Measurements from ENCODE around the gene TEX2. TPM values are rescaled to one million over a fixed set of nuclear protein-coding genes. Genes with fewer than 3 reads are reported as not detected.

The TEX2 gene
- total and polyA plus RNA-seq, 2 donors (not counting 1 experiment from before 2014, with no cell fraction given), result 4.0 to 7.6 TPM

DNA sequence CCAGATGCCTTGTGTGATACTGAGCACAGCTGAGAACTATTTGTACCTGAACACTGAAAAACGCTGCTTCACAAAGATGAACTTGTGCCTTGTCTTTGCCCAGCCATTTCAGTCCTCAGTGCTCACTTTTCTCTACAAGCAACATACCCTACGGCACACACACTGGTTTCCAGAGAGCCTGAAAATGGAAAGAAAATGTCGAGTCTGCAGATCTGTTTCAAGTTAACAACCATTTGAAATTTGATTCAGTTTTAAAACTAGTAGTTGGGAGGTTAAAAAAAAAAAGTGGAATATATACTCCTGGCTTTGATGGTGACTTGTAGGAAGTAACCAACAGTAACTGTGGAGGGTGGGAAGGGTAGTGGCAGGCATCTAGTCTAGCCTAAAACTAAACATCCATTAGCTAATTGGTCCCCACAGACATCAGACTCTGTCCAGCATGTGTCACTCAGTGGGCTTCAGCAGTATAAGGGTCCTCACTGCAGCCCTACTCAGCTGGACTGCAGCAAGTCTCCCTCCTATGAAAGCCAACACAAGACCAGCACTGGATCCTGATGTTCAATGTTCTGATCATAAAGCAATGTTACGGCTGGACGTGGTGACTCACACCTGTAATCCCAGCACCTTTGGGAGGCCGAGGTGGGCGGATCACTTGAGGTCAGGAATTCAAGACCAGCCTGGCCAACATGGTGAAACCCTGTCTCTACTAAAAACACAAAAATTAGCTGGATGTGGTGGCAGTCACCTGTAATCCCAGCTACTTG lies 160.3 kb downstream of the TEX2 start:
- CTCF ChIA-PET, result interaction anchor here (1.1 kb wide), 2 partner anchors 12 to 13 kb away, joined by 3 read pairs; no protein-coding TSS in a partner anchor
- WGBS (ENCODE audit: insufficient coverage), result 97% methylated on average over 5 of the region's 7 CpGs
- Histone ChIP-seq H3K79me2 (ENCODE audit: control insufficient read depth, insufficient read depth, low read length) (no peaks in the 10 kb centered on the region), H4K20me1 (ENCODE audit: control insufficient read depth, insufficient read depth, low read length, poor library complexity, severe bottlenecking) (no peaks in the 10 kb centered on the region), H2AFZ (ENCODE audit: insufficient read depth, low read depth, low read length, poor library complexity, severe bottlenecking) (no peak overlapping the region), H3K27ac (ENCODE audit: low read length in 2 of 2) (no peak overlapping the region), H3K9ac (ENCODE audit: low read length) (no peak overlapping the region), H3K9me3 (ENCODE audit: control extremely low read depth in 1 of 3, control insufficient read depth in 2 of 3, insufficient read depth in 1 of 3, low read length in 2 of 3) (no peaks in the 10 kb centered on the region), H3K4me1 (ENCODE audit: control insufficient read depth in 2 of 2, insufficient read depth in 2 of 2, low read length in 2 of 2) (no peaks in the 10 kb centered on the region), H3K4me3 (ENCODE audit: control extremely low read depth in 1 of 5, extremely low read depth in 1 of 5, insufficient read depth in 1 of 5, low read depth in 2 of 5, low read length in 4 of 5) (no peak overlapping the region), H3K27me3 (replicated peaks in 1 of 4; ENCODE audit: control extremely low read depth in 1 of 4, control insufficient read depth in 3 of 4, insufficient read depth in 4 of 4, low read length in 3 of 4) (no peaks in the 10 kb centered on the region), H3K4me2 (replicated peaks; ENCODE audit: low read depth, low read length, poor library complexity, severe bottlenecking) (no peak overlapping the region), H3K36me3 (replicated peaks in 1 of 2; ENCODE audit: control extremely low read depth in 1 of 2, control insufficient read depth in 1 of 2, extremely low read depth in 1 of 2, insufficient read depth in 2 of 2, low read length in 1 of 2) (no peaks in the 10 kb centered on the region)
- Mint-ChIP-seq H3K27ac (no peak overlapping the region), H3K9me3 (ENCODE audit: insufficient read depth) (no peaks in the 10 kb centered on the region), H3K27me3 (no peaks in the 10 kb centered on the region), H3K4me3 (no peak overlapping the region), H3K4me1 (no peaks in the 10 kb centered on the region)
- POLR2A ChIA-PET, result no interaction called here
- TF ChIP-seq CTCF (IDR thresholded peaks at IDR 0.05) (no peak), EZH2 (IDR thresholded peaks at IDR 0.05; ENCODE audit: borderline replicate concordance, insufficient read depth, low read depth, low read length, poor library complexity, severe bottlenecking) (no peak)
- intact Hi-C loops (cut with micrococcal nuclease), result no loop called here
- ATAC-seq (ENCODE audit: low read depth), result no peak
- no peak for DNase-seq

DNA sequence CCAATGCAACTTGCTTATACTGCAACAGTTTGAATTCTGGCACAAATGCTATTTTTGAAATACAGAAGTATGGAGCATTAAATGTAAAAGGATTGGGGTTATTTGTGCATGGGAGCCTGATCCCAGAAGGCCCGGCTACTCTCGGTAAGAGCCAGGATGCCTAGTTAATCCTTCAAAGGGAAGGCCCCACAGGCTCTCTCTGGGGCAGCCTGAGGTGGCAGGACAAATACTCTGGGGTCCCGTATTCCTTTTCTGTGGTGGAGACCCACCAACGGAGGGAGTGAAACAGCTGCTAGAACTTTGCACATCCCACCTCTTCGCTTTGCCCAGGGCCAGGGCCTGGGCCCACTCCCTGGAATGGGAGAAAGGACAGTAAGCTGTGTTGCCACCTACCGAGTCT lies 163.5 kb downstream of the TEX2 start:
- no peak for ATAC-seq (ENCODE audit: low read depth)
- Mint-ChIP-seq H3K4me1 (peaks cover 1% of the 10 kb centered on the region), H3K4me3 (no peak overlapping the region), H3K27ac (no peak overlapping the region), H3K9me3 (ENCODE audit: insufficient read depth) (no peaks in the 10 kb centered on the region), H3K27me3 (no peaks in the 10 kb centered on the region)
- Histone ChIP-seq H3K4me2 (replicated peaks; ENCODE audit: low read depth, low read length, poor library complexity, severe bottlenecking) (no peak overlapping the region), H3K9ac (ENCODE audit: low read length) (no peak overlapping the region), H2AFZ (ENCODE audit: insufficient read depth, low read depth, low read length, poor library complexity, severe bottlenecking) (no peak overlapping the region), H3K9me3 (ENCODE audit: control extremely low read depth in 1 of 3, control insufficient read depth in 2 of 3, insufficient read depth in 1 of 3, low read length in 2 of 3) (no peaks in the 10 kb centered on the region), H3K79me2 (ENCODE audit: control insufficient read depth, insufficient read depth, low read length) (no peaks in the 10 kb centered on the region), H3K27me3 (replicated peaks in 1 of 4; ENCODE audit: control extremely low read depth in 1 of 4, control insufficient read depth in 3 of 4, insufficient read depth in 4 of 4, low read length in 3 of 4) (no peaks in the 10 kb centered on the region), H3K4me1 (ENCODE audit: control insufficient read depth in 2 of 2, insufficient read depth in 2 of 2, low read length in 2 of 2) (no peaks in the 10 kb centered on the region), H3K4me3 (ENCODE audit: control extremely low read depth in 1 of 5, extremely low read depth in 1 of 5, insufficient read depth in 1 of 5, low read depth in 2 of 5, low read length in 4 of 5) (no peak overlapping the region), H4K20me1 (ENCODE audit: control insufficient read depth, insufficient read depth, low read length, poor library complexity, severe bottlenecking) (no peaks in the 10 kb centered on the region), H3K36me3 (replicated peaks in 1 of 2; ENCODE audit: control extremely low read depth in 1 of 2, control insufficient read depth in 1 of 2, extremely low read depth in 1 of 2, insufficient read depth in 2 of 2, low read length in 1 of 2) (peaks cover 0 to 5% of the 10 kb centered on the region in 2 experiments), H3K27ac (ENCODE audit: low read length in 2 of 2) (no peak overlapping the region)
- CTCF ChIA-PET, result no interaction called here
- TF ChIP-seq EZH2 (IDR thresholded peaks at IDR 0.05; ENCODE audit: borderline replicate concordance, insufficient read depth, low read depth, low read length, poor library complexity, severe bottlenecking) (no peak), CTCF (IDR thresholded peaks at IDR 0.05) (no peak)
- WGBS (ENCODE audit: insufficient coverage), result 100% methylated on average over 2 of the region's 6 CpGs
- POLR2A ChIA-PET, result no interaction called here
- intact Hi-C loops (cut with micrococcal nuclease), result no loop called here
- DNase-seq, result no peak
